ENCODE data around the gene ZIC4.

Gene ZIC4

DNA sequence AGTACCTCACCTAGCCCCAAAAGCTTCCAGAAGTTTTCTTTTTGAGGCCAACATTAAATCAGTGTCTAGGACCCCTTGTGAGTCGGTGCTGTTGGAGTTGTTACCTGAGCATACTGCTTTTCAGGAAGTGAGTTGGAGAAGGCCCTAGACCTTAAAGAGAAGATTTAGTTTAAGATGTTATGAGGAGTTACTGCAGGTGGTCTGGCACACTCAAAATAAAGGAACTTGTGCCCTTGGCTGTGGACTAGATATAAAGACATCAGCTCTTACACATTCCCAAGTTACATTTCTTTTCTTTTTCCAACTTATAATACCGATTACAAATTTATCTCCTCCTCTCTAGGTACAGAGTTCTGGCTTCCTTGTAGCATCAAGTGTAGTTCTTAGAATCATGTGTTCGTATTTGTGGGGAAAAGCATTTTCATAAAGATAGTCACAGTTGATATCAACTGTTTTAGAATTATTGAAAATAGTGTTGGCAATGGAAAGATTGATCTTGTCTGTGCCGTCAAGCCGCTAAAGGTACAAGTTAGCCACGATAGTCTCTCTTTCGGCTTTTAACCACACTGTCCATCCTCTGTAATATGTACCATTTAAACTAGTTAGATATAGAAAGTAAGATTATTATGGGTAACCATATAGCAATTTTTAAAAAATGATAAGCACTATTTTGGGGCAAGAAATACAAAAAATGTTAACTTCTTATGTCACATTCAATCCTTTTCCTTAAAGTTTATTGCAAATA is 11.4 kb upstream of the ZIC4 start:
- DNase-seq (ENCODE audit: low read depth): no peak

DNA sequence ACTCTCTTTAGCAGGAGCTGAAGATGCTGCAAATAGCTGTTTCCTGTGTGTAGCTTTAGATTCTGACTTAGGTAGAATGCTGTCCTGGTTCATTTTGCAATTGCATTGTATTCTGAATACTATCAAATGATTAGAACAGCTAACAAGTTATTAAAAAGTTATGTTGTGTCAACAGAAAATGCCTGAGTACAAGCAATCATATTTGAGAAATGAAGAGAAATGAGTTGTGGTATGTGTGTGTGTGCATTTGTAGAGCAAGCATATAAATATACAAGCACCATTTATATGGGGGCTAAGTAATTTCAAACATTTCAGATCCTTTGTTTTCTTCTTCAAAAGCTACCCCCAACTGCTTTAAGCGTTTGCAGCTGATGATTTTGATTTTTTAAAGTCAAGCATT is 10.6 kb upstream of the ZIC4 start:
- DNase-seq (ENCODE audit: low read depth): no peak

DNA sequence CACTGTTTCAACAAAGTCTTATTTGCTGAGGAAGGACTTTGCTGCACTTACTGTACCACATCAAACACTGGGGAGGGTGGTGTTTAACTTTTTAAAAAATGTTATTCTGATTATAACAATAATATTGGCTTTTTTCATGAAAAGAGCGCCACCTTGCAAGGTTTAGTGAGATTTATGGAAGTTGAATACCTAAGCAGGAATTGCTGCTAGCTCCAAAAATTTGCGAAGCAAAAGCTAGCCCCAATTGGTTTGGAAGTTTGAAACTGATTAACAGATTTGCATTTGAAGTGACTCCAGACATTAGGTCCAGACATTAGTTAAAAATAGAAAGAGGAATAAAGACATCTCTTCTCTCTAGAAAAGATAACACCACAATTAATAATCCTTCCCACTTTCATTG is 9.5 kb upstream of the ZIC4 start:
- no peak for DNase-seq (ENCODE audit: low read depth)

DNA sequence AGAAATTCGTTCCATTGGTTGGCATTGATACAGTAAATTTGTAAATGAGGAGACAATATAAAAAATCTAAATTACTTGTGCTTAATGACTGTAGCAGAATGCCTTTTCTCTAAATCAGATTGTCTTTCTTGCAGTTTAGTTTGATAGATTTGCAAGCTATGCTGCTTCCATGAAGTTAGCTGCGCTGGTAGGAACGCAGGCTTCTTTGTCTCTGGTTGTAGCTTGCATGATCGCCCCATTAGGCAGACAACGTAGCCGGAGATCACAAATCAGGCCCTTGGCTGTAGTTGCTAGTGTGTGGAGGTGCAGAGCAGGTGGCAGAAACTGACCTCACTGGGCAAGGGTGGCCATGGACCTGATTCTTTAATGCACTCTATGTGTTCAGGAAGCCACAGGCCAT is 8.9 kb upstream of the ZIC4 start:
- DNase-seq (ENCODE audit: low read depth): no peak

- DNase-seq (ENCODE audit: low read depth): no peak
These were observed 8.2 kb upstream of the ZIC4 start for GRCh38 chr3:147414390-147415138.

GRCh38 chr3:147413686-147414389 is 7.5 kb upstream of the ZIC4 start:
- no peak for DNase-seq (ENCODE audit: low read depth)

GRCh38 chr3:147412917-147413685 is 6.8 kb upstream of the ZIC4 start:
- DNase-seq (ENCODE audit: low read depth): no peak

DNA sequence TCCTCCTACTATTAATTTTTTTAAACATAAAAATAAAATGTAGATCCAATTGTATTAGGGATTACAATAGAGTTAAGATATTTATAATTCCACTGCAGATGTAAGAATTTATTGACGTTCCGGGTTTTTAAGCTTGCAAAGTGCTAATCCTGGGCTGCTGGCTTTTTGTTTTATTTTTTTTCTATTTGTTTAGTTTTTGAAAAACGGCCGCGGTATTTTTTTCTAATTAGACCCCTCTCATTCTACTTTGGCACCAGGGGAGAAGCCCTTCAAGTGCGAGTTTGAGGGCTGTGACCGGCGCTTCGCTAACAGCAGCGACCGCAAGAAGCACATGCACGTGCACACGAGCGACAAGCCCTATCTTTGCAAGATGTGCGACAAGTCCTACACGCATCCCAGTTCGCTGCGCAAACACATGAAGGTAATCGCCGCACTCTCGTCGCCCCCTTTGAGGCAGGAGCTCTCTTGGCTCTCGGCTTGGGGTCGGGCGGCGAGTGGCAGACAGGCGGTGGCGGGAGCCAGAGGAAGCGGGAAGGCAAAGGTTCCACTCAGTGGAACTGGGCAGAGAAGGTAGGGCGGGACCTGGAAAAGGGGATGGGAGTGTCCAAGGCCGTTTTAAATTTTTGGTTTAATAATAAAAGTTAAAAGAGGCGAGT is 6.0 kb upstream of the ZIC4 start:
- no peak for DNase-seq (ENCODE audit: low read depth)

- DNase-seq (ENCODE audit: low read depth): no peak
These were observed 5.5 kb upstream of the ZIC4 start for GRCh38 chr3:147411815-147412241.

GRCh38 chr3:147411238-147411814 is 5.0 kb upstream of the ZIC4 start:
- no peak for DNase-seq (ENCODE audit: low read depth)

DNA sequence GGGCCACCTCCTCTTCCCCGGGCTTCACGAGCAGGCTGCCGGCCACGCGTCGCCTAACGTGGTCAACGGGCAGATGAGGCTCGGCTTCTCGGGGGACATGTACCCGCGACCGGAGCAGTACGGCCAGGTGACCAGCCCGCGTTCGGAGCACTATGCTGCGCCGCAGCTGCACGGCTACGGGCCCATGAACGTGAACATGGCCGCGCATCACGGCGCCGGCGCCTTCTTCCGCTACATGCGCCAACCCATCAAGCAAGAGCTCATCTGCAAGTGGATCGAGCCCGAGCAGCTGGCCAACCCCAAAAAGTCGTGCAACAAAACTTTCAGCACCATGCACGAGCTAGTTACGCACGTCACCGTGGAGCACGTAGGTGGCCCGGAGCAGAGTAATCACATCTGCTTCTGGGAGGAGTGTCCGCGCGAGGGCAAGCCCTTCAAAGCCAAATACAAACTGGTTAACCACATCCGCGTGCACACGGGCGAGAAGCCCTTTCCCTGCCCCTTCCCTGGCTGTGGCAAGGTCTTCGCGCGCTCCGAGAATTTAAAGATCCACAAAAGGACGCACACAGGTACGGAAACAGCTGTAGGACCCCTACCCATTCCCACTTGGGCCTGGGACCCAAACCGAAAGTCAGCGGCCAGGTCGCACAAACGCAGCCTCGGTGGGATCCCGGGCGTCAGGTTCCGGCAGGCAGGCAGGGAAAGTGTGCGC is 4.3 kb upstream of the ZIC4 start:
- DNase-seq (ENCODE audit: low read depth): no peak

DNA sequence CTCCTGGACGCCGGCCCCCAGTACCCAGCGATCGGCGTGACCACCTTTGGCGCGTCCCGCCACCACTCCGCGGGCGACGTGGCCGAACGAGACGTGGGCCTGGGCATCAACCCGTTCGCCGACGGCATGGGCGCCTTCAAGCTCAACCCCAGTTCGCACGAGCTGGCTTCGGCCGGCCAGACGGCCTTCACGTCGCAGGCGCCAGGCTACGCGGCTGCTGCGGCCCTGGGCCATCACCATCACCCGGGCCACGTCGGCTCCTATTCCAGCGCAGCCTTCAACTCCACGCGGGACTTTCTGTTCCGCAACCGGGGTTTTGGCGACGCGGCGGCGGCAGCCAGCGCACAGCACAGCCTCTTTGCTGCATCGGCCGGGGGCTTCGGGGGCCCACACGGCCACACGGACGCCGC is 3.8 kb upstream of the ZIC4 start:
- no peak for DNase-seq (ENCODE audit: low read depth)

- DNase-seq (ENCODE audit: low read depth): no peak
These were observed 3.1 kb upstream of the ZIC4 start, which contains the start of gene ZIC1 for GRCh38 chr3:147409143-147410115. TSS of gene ZIC1 (plus strand) at chr3:147409365. CDS start at chr3:147410113, 748 bp downstream.

DNA sequence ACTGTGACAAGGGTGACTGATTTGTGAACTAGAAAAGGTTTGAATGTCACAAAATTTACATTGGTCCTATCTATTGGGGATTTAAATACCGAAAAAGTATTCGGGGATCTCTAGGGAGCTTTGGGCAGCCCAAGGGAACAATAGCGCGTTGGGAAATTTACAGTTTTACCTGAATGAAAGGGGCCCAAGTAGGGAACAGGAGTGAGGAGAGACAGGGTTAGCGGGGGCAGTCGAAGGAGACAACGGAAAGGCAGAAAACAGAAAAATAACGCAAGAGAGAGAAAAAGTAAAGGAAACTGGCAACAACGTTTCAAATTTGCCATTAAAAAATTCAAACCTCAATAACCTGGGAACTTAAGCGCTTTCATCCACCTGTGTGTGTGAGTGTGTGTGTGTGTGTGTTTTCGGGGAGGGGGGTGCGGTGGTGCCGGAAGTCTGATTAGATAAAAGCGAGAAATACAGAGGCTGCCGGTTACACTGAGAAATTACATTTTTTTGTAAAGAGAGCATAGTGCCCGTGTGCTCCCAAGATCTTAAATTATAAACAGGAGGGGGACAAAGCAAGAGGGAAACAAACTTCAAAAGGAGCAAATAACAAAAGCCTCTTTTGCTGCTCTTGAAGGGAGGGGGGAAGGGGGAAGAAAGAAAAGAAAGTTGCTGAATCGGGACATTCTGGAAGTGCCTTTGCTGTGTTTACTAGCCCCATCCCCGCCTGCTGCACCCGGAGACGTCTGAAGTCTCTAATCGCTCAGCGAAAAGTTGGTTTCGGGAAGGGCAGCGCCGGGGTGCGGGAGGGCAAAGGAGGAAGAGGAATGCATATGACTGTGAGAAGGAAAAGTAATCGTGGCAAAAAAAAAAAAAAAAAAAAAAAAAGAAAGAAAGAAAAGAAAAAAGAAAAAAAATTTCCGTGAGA is 2.1 kb upstream of the ZIC4 start:
- no peak for DNase-seq (ENCODE audit: low read depth)

GRCh38 chr3:147407498-147408187 is 1.3 kb upstream of the ZIC4 start:
- DNase-seq (ENCODE audit: low read depth): no peak

GRCh38 chr3:147407114-147407497 is 763 bp upstream of the ZIC4 start:
- no peak for DNase-seq (ENCODE audit: low read depth)

- DNase-seq (ENCODE audit: low read depth): no peak
These were observed 914 bp downstream of the ZIC4 start for GRCh38 chr3:147405231-147406027.

Measured in stimulated activated CD8-positive, alpha-beta memory T cell treated with anti-CD3 and anti-CD28 coated beads, Interleukin-15, amount 100 ng/mL, for 1 hour (primary cell).